IMR-90 (cell line): Measurements from ENCODE around the gene SUSD1. TPM values are rescaled to one million over a fixed set of nuclear protein-coding genes. Genes with fewer than 3 reads are reported as not detected.

Experiments
- ATAC-seq: fragments of 200-7000 bp; cut with Tn5 transposase; 2 replicates; pipeline ENCODE4 v1.9.1; 2020; ENCODE audit warnings: low read depth, mild to moderate bottlenecking, moderate library complexity
- BruUV-seq: library from RNA; stranded (reverse); fragments of 400-500 nt; replicated peaks from 2 replicates; lab custom pipeline; 2021; lab: Mats Ljungman, UMichigan
- CTCF ChIA-PET: fragments of 300-600 bp; formaldehyde crosslinking; extraction: SDS; loops from one replicate; lab custom pipeline; 2021; ENCODE audit warnings: antibody characterized with exemption; lab: Yijun Ruan, JAX
- POLR2A ChIA-PET: fragments of 300-600 bp; sonication (Branson Sonifier 250); formaldehyde crosslinking; loops from one replicate; lab custom pipeline; 2022; ENCODE audit warnings: antibody characterized with exemption; ENCODE audit not compliant: unreplicated experiment; lab: Charles Lee
- DNase-seq: peaks from one replicate; pipeline ENCODE4 v3.0.0; 2013
- H2AFZ ChIP-seq: replicated peaks from 2 replicates; pipeline ENCODE3; 2013; ENCODE audit warnings: low read length, mild to moderate bottlenecking; ENCODE audit not compliant: poor library complexity
- H2AK5ac ChIP-seq: 2 replicates; pipeline ENCODE4 v1.6.1; 2013; ENCODE audit warnings: low read depth, low read length, inconsistent platforms
- H2AK9ac ChIP-seq: replicated peaks from 2 replicates; pipeline ENCODE3; 2013; ENCODE audit warnings: mild to moderate bottlenecking, low read depth, low read length, moderate library complexity; ENCODE audit not compliant: poor library complexity
- H2BK120ac ChIP-seq: 2 replicates; pipeline ENCODE4 v1.6.1; 2013; ENCODE audit warnings: low read depth, low read length, inconsistent platforms
- H2BK15ac ChIP-seq: 3 replicates; pipeline ENCODE4 v1.6.1; 2013; ENCODE audit warnings: low read depth, low read length, inconsistent platforms
- H2BK20ac ChIP-seq: 2 replicates; pipeline ENCODE4 v1.6.1; 2013; ENCODE audit warnings: low read depth, mild to moderate bottlenecking, inconsistent platforms, low read length, moderate library complexity
- H2BK5ac ChIP-seq: 2 replicates; pipeline ENCODE4 v1.6.1; 2013; ENCODE audit warnings: mild to moderate bottlenecking, low read depth, low read length, inconsistent platforms; ENCODE audit not compliant: poor library complexity, severe bottlenecking
- H3K14ac ChIP-seq: replicated peaks from 2 replicates; pipeline ENCODE4 v1.6.1; 2013; ENCODE audit warnings: low read depth, low read length, inconsistent platforms
- H3K18ac ChIP-seq: 2 replicates; pipeline ENCODE4 v1.6.1; 2013; ENCODE audit warnings: low read depth, low read length, control low read depth
- H3K23ac ChIP-seq: 2 replicates; pipeline ENCODE4 v1.6.1; 2013; ENCODE audit warnings: low read depth, low read length, inconsistent platforms
- H3K27ac ChIP-seq: 2 replicates; pipeline ENCODE4 v1.5.1; 2013; ENCODE audit warnings: mild to moderate bottlenecking, control low read depth, low read length; ENCODE audit not compliant: insufficient read depth
- H3K27me3 ChIP-seq: 2 replicates; pipeline ENCODE4 v1.6.1; 2013; ENCODE audit warnings: low read length; ENCODE audit not compliant: control insufficient read depth, insufficient read depth
- H3K36me3 ChIP-seq: 2 replicates; pipeline ENCODE4 v1.6.1; 2013; ENCODE audit warnings: low read length, mixed read lengths; ENCODE audit not compliant: control insufficient read depth, insufficient read depth
- H3K4ac ChIP-seq: 2 replicates; pipeline ENCODE4 v1.6.1; 2013; ENCODE audit warnings: low read depth, low read length, inconsistent platforms
- H3K4me1 ChIP-seq: 2 replicates; pipeline ENCODE4 v1.6.1; 2013; ENCODE audit warnings: low read length, mixed read lengths; ENCODE audit not compliant: control insufficient read depth, insufficient read depth
- H3K4me2 ChIP-seq: 2 replicates; pipeline ENCODE4 v1.6.1; 2013; ENCODE audit warnings: low read depth, mild to moderate bottlenecking, control low read depth, low read length, moderate library complexity
- H3K4me3 ChIP-seq: 2 replicates; pipeline ENCODE4 v1.5.1; 2013; ENCODE audit warnings: low read depth, mild to moderate bottlenecking, control low read depth, low read length, moderate library complexity; ENCODE audit not compliant: insufficient read depth
- H3K56ac ChIP-seq: 2 replicates; pipeline ENCODE4 v1.6.1; 2013; ENCODE audit warnings: low read length, inconsistent platforms; ENCODE audit not compliant: insufficient read depth; ENCODE audit errors: extremely low read depth
- H3K79me1 ChIP-seq, 2 experiments: 2 replicates each; pipeline ENCODE4 v1.6.1; 2013; ENCODE audit warnings: low read length in 2 of 2, inconsistent platforms in 1 of 2, low read depth in 1 of 2
- H3K9ac ChIP-seq: 2 replicates; pipeline ENCODE4 v1.6.1; 2013; ENCODE audit warnings: low read depth, low read length, control low read depth
- H3K9me1 ChIP-seq: 2 replicates; pipeline ENCODE4 v1.6.1; 2013; ENCODE audit warnings: low read length, inconsistent platforms; ENCODE audit not compliant: insufficient read depth
- H3K9me3 ChIP-seq: 2 replicates; pipeline ENCODE4 v1.6.1; 2013; ENCODE audit warnings: low read length; ENCODE audit not compliant: control insufficient read depth, insufficient read depth
- H4K20me1 ChIP-seq: 2 replicates; pipeline ENCODE4 v1.6.1; 2013; ENCODE audit warnings: low read length, inconsistent platforms; ENCODE audit not compliant: insufficient read depth
- H4K5ac ChIP-seq: 2 replicates; pipeline ENCODE4 v1.6.1; 2013; ENCODE audit warnings: mild to moderate bottlenecking, low read depth, low read length, control low read depth
- H4K8ac ChIP-seq, 2 experiments: 2 replicates each; pipeline ENCODE4 v1.6.1; 2013; ENCODE audit warnings: low read depth in 2 of 2, low read length in 2 of 2, control low read depth in 1 of 2, inconsistent platforms in 1 of 2
- H4K91ac ChIP-seq: 2 replicates; pipeline ENCODE4 v1.6.1; 2013; ENCODE audit warnings: low read depth, low read length, inconsistent platforms; ENCODE audit not compliant: insufficient read depth
- FOS ChIP-seq: fragments of 150-350 bp; IDR thresholded peaks from 2 replicates; pipeline ENCODE4 v1.6.1; 2016; ENCODE audit warnings: low read depth, low read length
- MAZ ChIP-seq: IDR thresholded peaks from 2 replicates; pipeline ENCODE4 v1.6.1; 2012; ENCODE audit warnings: low read depth, mild to moderate bottlenecking, low read length, improper control_type of control experiment, moderate library complexity, borderline replicate concordance
- RAD21 ChIP-seq: IDR thresholded peaks from 2 replicates; pipeline ENCODE4 v1.6.1; 2012; ENCODE audit warnings: low read length, improper control_type of control experiment
- RCOR1 ChIP-seq: IDR thresholded peaks from 2 replicates; pipeline ENCODE4 v1.6.1; 2012; ENCODE audit warnings: mild to moderate bottlenecking, low read length, improper control_type of control experiment; ENCODE audit not compliant: insufficient replicate concordance
- SMC3 ChIP-seq: fragments of 150-350 bp; IDR thresholded peaks from 2 replicates; pipeline ENCODE4 v1.6.1; 2016; ENCODE audit warnings: low read depth, mild to moderate bottlenecking, antibody characterized with exemption, low read length, moderate library complexity
- WGBS, 2 experiments: methylation state at CpG; one replicate each; pipeline versions ENCODE4 v1.1.5 to v1.1.7; 2013; ENCODE audit warnings: missing lambda C conversion rate in 2 of 2; ENCODE audit not compliant: insufficient read length in 1 of 2; ENCODE audit errors: extremely low coverage in 2 of 2; 5-methylcytosine and 5-hydroxymethylcytosine counted together
- dilution Hi-C: fragments of 300-500 bp; cut with HindIII; formaldehyde crosslinking; loops from one replicate; pipeline ENCODE4 v1.14.3; 2018; ENCODE audit warnings: low sequenced_read_pairs; ENCODE audit not compliant: unreplicated experiment
- in situ Hi-C: fragments of 300-500 bp; cut with MboI; formaldehyde crosslinking; loops from 3 replicates; pipeline ENCODE4 v1.14.3; 2019; ENCODE audit warnings: low sequenced_read_pairs, inconsistent platforms, mixed read lengths
- intact Hi-C: fragments of 100-400 bp; cut with micrococcal nuclease; formaldehyde crosslinking; loops from 2 replicates; pipeline ENCODE4 v1.10.0; 2022
- polyA plus RNA-seq, 3 experiments: library from polyadenylated mRNA; depleted of rRNA; stranded (reverse); fragments of >200 nt; gene quantifications; 2 replicates each; pipeline ENCODE4 v1.2.3, GENCODE V29; 2012; ENCODE audit warnings: low replicate concordance in 1 of 3
- total RNA-seq: library from RNA; depleted of rRNA; stranded (reverse); fragments of >200 nt; gene quantifications from 2 replicates; pipeline ENCODE4 v1.2.3, GENCODE V29; 2012

The SUSD1 gene
- total and polyA plus RNA-seq, 2 of the 4 experiments (the other 2 are of a cell fraction): 4.0 to 4.7 TPM

GRCh38 chr9:112037281-112038016 is 137.6 kb downstream of the SUSD1 start:
- Histone ChIP-seq H2BK15ac (peak overlapping the region; percentile 82), H4K91ac (peak overlapping the region; percentile 99), H2BK20ac (peak overlapping the region; percentile 98), H3K4me2 (peak overlapping the region; percentile 7; the same call in 1 of the 2 replicates), H3K56ac (peak overlapping the region; percentile 96), H3K9me1 (peaks cover 38% of the 10 kb centered on the region), H4K8ac (peak overlapping the region; percentile 72 to 94), H3K18ac (peak overlapping the region; percentile 95), H3K23ac (peak overlapping the region; percentile 92), H2AFZ (peak overlapping the region; percentile 17), H3K9ac (peak overlapping the region; percentile 35), H3K9me3 (no peaks in the 10 kb centered on the region), H2BK120ac (peak overlapping the region; percentile 99), H2AK9ac (peak overlapping the region; percentile 50), H3K27ac (peak overlapping the region; percentile 90), H3K4me1 (peaks cover 43% of the 10 kb centered on the region), H2AK5ac (peak overlapping the region; percentile 89), H2BK5ac (peak overlapping the region; percentile 98), H4K5ac (peak overlapping the region; percentile 92), H3K36me3 (no peaks in the 10 kb centered on the region), H3K4ac (peak overlapping the region; percentile 100), H3K4me3 (no peak overlapping the region), H3K79me1 (peaks cover 17 to 48% of the 10 kb centered on the region in 2 experiments), H4K20me1 (no peaks in the 10 kb centered on the region), H3K14ac (peak overlapping the region; percentile 96), H3K27me3 (no peaks in the 10 kb centered on the region)
- BruUV-seq: no TSS peak
- POLR2A ChIA-PET: no interaction called here
- intact Hi-C loops: no loop called here
- WGBS, 2 experiments: no CpG with 5 or more reads among the region's 2 CpGs
- peak; percentile 94 for DNase-seq
- dilution Hi-C loops: no loop called here
- TF ChIP-seq FOS: no peak
- TF ChIP-seq RCOR1: peak; percentile 17
- 0 out of 2 replicates have a peak, but pooled peaks have one; percentile 8 for TF ChIP-seq SMC3
- peak; percentile 27; the same call in 1 of the 2 replicates for TF ChIP-seq MAZ
- peak; percentile 29; the same call in 1 of the 2 replicates for TF ChIP-seq RAD21
- CTCF ChIA-PET: no interaction called here
- in situ Hi-C loops: no loop called here
- peak; percentile 24 for ATAC-seq
